Cardiac septum (tissue), 1 donor: Measurements from ENCODE around the gene DUSP8. TPM values are rescaled to one million over a fixed set of nuclear protein-coding genes. Genes with fewer than 3 reads are reported as not detected.

Experiments used
- DNase-seq: peaks from one replicate; pipeline ENCODE4 v3.0.0-alpha.2; 2020; ENCODE audit warnings: low spot score
- intact Hi-C: fragments of 100-400 bp; cut with DNase I; formaldehyde crosslinking; loops from one replicate; pipeline ENCODE4 v1.14.0; 2022
- total RNA-seq: library from RNA; stranded (reverse); fragmentation: NEBNext Ultra II Directional; extraction: Animal tissue kit (Norgen Biotek cat#: 25700); gene quantifications from one replicate; pipeline ENCODE4 v1.2.1, GENCODE V29; 2021
- donor health status: DM: no; HTN: no; CAD: no.

DUSP8 gene
- total RNA-seq, 1 donor from 2014 or later = 36.9 TPM

DNA sequence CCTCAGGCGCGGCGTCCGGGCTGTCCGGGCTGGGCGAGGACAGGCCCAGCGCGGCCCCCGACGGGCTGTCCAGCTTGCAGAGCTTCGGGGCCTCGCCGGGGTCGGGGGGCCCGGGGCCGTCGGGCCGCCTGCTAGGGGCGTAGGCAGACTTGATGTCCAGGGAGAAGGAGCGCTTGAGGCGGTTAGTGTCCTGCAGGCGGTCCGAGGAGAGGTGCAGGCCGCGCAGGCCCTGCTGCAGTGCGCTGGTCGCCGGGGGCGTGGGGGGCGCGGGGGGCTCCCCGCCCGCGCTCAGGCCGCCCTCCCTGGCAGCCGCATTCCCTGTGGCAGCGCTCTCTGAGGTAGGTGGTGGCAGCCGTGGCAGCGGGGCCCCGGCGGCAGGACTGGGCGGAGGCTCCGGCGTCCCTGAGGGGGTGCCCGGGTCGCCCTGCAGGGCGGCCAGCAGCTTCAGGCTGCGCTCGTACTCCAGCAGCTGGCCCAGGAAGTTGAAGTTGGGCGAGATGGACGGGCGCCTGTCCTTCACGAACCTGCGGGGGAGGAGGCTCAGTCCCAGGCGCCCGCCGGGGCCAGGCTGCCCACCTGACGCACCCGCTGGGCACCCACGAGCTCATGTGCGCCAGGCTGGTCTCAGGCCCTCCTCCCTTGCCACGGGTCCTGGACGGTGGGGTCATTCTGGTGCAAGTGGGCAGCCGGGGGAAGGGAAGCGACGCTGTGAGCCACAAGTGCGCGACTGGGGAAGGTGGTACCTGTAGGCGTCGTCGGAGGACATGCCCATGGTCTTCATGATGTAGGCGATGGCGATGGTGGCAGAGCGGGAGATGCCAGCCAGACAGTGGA lies 14.8 kb downstream of the DUSP8 start:
- no peak for DNase-seq
- intact Hi-C loops = no loop called here

DNA sequence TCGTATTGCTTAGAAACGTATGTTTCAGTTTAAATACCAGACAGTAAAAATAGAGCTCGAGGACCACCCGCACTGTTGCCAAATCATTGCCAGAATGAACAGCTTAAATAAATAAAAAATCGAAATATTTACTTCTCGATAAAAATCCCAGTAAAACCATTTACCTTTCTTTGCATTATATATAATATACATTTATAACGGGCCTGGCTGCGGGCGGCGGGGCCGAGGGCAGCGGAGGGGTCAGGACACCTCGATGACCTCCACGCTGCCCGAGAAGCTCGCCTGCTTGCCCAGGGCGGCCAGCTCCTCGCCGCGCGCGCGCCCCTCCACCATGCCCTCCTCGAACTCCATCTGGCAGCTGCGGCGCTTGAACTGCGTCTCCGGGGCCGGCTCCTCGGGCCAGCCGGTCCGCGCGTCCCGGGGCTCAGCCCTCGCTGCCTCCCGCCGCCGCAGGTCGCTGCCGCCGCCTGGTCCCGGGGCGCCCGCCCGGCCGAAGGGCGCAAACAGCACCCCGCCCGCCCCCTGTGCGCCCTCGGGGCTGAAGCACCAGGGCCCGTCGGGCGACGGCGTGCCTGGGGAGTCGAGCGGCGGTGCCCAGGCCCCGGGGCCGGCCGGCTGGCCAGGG lies 15.7 kb downstream of the DUSP8 start:
- no peak for DNase-seq
- intact Hi-C loops = no loop called here

DNA sequence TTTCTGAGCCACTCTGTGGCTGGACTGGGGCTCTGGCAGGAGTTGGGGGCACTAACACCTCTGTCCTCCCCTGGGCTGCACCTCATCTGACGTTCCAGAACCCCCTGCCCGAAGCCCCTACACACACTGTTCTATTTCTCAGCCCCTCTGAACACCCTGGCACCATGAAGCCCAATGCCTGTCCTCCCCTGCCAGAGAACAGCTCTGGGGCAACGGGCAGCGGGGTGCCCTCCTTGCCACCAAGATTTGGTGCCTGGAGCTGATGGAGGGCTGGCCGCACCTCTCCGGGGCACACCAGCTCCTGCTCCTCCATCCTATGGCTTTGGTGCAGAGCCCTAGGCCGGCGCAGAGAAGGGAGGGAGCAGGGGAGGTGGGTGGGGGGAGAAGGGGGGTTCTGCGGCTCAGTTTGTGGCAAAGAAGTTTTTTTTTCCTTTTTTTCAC lies 16.3 kb downstream of the DUSP8 start:
- intact Hi-C loops = no loop called here
- DNase-seq = no peak

DNA sequence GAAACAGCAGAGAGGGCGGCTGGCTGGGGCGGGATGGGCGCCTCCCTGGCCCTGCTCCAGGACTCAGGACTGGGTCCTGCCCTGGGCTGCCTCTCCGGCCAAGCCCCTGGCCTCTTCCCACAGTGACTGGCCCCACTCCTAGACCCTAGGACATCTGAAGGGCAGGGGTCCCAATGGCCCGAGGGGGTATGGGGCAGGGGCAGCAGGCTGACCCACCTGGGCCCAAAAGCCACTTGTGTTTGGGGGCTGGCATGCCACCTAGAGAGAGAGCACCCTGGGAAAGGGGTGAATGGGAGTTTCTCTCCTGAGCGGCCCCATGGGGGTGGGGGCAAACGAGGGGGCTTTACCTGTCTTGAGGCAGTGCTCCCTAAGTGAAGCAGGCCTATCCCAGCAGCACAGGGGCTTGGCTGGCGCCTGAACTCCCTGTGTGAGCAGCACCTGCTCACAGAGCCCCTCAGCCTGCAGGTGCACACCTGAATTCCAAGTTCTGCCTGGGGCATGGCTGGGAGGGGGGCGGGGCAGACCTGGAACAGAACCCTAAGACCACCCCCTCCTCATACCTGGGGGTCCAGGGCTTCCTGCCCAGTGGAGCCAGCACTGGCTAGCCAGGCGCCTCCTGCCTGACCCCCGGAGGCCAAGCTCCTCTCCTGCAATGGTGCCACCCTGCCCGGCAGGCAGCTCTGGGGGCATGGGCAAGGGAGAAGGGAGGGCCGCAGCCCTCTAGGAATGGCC lies 16.9 kb downstream of the DUSP8 start:
- intact Hi-C loops = no loop called here

DNA sequence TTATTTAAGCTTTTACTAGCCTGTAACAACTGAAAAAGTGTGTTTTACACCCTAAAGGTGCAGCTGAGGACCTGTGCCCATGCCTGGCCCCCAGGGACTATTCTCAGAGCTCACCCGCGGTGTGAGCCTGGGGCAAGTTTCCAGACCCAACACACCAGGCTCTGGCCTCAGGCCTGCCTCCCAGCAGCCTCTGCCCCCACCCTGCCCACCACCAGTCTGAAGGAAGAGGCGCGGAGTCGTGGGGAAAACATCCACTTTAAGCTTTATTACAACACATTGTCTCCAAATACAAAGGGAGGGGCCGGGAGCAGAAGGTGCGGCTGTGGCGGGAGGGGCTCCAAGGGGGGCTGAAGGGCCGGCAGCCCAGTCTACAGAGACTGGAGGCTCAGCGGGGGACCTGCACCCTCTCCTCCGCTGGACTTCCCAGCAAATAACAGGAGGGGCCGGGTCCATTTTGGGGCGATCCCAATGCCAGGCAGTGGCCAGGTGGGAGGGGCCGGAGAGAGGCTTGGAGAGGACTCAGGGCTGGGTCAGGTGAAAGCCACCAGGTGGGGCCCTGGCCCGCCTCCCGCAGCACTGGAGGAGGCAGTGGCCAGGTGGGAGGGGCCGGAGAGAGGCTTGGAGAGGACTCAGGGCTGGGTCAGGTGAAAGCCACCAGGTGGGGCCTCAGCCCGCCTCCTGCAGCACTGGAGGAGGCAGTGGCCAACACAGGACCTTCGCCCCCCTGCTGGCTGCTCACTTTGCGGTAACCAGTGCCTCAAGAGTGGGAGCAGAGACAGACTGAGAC lies 18.1 kb downstream of the DUSP8 start:
- no peak for DNase-seq
- intact Hi-C loops = no loop called here

More for the DNA sequence above, 16.9 kb downstream of the DUSP8 start:
- peak; percentile 73 for DNase-seq

DNA sequence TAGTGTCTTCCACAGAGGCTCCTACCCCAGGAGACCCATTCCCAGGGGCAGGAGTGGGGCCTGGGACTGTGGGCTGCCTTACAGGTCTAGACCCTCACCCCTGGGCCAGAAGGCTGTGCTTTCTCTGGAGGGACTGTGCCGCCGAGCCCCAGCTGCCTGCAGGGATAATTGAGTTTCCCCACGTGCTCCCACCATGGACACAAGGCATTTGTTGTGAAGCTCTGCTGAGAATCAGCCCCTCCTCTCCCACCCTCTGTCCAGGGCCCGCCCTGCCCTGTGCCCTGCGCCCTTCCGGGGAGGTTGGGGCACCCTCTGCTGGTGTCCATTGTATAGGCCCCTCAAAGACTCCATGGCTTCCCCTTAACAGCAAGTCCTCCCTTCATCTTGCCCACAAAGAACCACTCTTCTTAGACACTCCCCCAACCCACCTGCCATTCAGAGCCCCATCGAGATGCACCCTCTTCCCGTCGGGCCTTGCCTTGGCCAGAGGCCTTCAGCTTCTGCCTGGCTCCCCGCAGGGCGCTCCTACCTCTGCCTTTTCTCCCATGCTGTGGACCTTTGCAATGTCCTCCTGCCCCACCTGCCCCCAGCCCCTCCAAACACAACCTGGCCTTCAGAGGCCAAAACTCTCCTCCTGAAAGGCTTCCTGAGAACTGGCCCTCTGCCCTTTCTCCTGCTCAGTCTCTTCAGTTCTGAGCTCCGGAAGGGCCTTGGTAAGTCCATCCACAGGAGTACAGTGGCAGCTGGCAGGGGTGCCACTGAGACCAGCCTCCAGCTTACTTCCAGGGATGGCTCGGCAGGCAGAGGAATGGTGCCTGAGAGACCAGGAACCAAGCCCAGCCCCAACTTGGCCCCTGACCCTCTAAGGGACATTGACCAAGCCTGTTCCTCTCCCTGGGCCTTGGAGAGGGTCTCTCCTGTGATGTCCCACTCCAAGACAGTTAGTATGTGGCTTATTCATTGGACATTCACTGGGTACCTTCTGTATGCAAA lies 22.4 kb downstream of the DUSP8 start:
- peak; percentile 76 for DNase-seq
- intact Hi-C loops = loop anchor here (10.0 kb wide), 1 partner anchor 75 kb away; the partner anchor contains the start of genes KRTAP5-4 and KRTAP5-5

DNA sequence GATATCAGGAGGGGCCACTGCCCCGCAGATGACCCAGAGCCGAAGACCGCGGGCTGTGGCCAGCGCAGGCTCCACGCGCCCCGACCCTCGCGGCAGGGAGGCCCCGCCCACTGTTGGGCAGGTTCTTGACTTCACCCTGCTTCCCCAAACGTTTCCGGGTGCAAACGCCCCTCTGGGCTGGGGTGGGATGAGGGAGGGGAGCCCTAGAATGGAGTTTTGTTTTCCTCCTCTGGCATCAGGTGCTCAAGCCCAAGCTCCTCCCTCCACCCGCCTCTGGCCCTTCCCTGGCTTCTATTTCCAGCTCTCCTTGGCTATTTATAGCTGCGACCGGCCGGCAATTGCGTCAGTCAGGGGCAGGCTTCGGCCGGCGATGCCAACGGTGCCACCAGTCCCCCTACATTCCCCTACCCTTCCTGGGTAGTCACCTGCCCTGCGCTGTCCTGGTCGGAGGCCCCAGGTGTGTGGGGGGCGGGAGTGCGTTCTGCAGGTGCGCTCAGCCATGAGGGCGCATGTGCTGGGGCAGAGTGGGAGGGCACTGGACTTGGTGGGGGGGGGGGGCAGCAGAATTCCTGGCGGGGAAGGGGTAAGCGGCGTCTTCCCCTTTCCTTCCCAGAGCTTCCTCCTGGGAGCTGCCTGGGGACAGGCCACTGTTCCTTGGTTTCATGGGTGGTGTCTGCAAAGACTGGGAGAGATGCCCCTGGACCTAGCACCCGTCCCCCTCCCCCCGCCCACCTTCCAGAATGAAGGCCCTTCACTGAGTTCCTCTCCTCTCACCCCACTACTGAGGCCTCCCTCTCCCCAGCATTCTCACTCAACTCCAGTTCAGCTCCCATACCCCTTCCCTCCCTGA lies 23.6 kb downstream of the DUSP8 start:
- peak; percentile 87 for DNase-seq
- intact Hi-C loops = loop anchor here (1.0 to 10.0 kb wide), 2 partner anchors 11 to 76 kb away; partner anchors contain the start of genes KRTAP5-4 and KRTAP5-5

DNA sequence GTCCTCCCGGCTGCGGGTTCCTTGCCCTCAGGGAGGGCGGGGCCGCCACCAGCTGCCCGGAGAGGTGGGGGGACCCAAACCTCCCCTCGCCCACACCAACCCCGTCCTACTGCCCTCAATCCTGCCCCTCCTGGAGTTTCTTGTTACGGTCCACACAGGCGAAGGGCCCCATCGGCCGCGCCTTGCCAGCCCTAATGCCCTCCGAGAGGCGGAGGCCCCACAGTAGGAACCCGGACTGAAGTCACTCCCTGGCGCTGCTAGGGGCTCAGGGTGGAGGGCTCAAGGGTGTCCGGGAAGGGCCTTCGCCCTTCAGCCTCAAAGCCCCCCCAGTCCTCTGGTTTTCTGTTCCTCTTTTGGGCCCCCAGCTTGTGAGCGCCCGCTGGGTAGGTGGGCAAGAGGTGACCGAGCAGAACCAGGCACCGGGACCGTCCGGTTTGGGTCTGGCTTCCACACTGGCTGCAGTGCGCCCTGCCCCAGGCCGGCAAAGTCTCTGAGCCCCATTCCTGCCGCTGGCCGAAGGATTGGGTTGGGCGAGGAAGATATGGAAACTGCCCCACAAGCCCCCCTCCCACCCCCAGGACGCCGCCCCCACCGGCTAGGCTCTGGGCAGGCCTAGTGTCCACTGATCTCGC lies 24.5 kb downstream of the DUSP8 start:
- no peak for DNase-seq
- intact Hi-C loops = loop anchor here (1.0 to 10.0 kb wide), 2 partner anchors 12 to 77 kb away; partner anchors contain the start of genes KRTAP5-4 and KRTAP5-5

DNA sequence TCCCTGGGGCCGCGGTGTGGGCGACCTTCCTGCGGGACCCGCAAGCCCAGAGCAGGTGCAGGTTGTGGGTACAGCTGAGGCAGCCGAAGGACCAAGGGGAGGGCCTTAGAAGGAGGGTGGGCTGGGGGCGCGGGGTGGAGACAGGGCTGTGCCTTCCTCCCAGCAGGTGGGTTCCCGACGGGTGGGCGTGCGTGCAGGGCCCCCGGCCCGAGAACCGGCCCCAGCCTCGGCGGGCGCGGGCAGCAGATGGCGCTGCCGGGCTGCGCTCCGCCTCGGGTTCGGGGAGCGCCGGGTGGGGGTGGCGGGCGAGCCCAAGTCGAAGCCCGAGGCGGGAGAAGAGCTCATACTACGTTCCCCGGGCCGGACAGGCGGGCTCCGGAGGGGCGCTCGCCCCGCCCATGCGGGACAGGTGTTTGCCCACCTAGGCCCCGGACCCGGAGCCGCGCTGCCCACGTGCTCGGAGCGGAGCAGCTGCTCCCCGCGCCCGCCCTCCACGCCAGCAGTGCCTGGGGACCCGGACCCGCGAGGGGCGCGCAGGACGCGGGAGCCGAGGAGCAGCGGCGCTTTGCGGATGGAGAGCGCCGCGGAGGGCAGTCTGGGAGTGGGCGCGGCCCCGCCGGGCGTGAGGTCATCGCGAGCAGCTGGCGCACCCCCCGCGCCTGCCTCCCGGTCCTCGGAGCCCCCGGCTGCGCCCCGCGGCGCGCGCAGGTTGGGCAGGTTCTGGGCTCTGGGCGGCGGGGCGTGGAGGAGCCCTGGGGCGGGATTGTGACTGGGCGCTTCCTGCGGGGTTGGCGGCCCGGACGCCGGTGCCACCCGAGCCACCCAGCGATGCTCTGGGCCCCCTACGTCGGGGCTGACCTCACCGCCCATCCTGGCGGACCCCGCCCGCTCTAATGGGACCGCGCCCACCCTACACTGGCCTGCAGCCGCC lies 25.3 kb downstream of the DUSP8 start:
- peak; percentile 73 for DNase-seq
- intact Hi-C loops = loop anchor here (1.0 to 10.0 kb wide), 2 partner anchors 28 to 78 kb away; partner anchors contain the start of genes KRTAP5-4 and KRTAP5-5

DNA sequence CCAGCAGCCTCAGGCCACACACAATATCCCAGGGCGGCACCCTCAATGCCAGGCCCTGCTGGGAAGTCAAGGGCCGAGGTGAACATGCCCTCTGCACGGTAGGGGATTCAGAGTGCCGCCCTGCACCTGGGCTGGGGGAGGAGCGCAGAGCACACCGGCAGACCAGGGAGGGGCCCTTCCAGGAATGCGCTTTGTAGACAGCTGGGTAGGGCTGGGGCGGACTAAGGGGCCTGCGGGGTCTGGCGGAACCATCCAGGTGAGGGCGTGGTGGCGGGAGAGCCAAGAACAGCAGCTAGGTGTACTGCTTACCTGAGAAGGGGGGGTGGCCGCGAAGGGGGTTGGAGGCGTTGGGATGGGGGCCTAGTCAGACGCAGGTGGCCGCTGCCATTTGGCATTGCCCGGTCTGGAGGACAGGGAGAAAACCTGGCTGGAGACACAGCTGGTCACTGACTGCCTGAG lies 26.0 kb downstream of the DUSP8 start:
- intact Hi-C loops = loop anchor here (1.0 to 10.0 kb wide), 2 partner anchors 28 to 79 kb away; partner anchors contain the start of genes KRTAP5-4 and KRTAP5-5

DNA sequence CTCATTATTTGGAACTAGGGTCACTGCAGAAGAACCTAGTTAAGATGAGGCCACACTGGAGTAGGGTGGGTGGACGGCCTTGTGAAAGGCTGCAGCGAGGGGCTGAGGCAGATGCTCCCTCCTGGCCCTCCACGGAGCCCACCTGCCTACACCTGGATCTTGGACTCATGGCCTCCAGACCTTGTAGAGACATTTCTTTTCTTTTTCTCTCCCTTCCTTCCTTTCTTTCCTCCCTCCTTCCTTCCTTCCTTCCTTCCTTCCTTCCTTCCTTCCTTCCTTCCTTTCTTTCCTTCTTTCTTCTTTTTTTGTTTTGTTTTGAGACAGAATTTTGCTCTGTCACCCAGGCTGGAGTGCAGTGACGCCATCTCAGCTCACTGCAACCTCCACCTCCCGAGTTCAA lies 26.6 kb downstream of the DUSP8 start:
- intact Hi-C loops = loop anchor here (10.0 kb wide), 1 partner anchor 79 kb away; the partner anchor contains the start of genes KRTAP5-4 and KRTAP5-5
- no peak for DNase-seq

More for the DNA sequence above, 26.0 kb downstream of the DUSP8 start:
- no peak for DNase-seq

DNA sequence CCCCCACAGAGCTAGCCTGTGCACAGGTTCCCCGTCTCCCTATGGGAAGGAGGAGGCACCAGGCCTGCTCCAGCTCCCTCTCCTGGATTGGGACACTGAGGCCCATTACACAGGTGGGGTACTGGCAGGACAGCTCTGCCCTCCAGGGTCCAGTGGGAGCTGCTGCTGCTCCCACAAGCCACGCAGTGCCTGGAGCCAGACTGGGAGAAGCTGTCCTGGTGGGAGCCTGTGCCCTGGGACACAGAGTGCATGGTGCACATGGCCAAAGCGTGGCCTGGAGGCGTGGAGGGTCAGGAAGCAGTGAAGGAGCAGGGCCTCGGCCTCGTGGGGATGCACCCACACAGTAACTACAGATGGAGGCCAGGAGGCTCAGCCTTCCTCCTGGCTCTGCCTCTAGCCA lies 27.5 kb downstream of the DUSP8 start:
- no peak for DNase-seq
- intact Hi-C loops = loop anchor here (10.0 kb wide), 1 partner anchor 80 kb away; the partner anchor contains the start of genes KRTAP5-4 and KRTAP5-5

DNA sequence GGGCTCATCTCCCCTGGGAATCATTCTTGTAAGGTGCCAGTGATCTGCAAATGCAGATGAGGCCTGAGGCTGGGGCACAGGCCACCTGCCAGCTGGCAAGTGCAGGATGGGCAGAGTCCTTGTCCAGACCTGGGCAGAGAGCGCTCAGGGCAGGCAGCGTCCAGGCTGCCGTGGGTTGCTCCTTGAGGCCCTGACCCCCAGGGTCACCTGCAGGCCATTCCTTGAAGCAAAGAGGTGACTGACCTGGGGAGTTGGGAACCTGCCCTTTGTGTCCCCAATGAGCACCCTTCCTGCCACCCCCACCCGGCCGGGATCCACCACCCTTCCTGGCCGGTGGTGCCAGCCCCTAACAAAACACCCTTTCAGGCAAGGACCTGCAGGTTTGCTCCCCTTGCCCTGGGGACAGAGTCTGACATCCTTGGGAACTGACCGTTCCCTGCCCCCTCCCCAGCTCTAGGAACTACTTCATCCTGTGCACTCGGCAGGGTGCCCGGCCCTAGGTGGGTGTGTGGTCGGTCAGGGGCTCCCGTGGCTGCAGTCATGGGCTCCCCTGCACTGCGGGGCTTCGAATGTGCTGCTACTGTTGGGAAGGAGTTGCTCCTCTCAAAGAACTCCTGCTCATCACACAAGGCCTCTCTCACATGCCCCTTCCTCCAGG lies 28.3 kb downstream of the DUSP8 start:
- no peak for DNase-seq
- intact Hi-C loops = loop anchor here (10.0 kb wide), 1 partner anchor 81 kb away; the partner anchor contains the start of genes KRTAP5-4 and KRTAP5-5

DNA sequence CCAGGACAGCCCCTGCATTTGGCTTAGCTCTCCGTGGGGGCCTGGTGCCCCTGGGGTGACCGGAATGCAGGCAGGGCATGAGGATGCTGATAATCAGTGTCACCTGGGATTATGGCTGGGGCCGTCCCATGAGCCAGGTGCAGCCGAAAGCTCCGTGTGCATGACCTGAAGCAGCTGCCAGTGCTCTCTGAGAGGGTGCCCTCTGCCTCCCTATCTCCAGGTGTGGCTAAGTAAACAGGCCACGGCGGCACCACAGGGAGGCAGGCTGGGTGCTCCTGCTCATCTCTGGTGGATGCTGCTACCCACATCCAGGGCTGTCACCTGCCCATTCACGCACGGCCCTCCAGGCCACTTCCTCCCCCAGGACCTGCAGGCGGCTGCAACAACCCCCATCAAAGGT lies 29.8 kb downstream of the DUSP8 start:
- DNase-seq = no peak
- intact Hi-C loops = loop anchor here (10.0 kb wide), 1 partner anchor 83 kb away; the partner anchor contains the start of genes KRTAP5-4 and KRTAP5-5
